ENCODE measurements around the gene KCNJ15.

Gene KCNJ15

DNA sequence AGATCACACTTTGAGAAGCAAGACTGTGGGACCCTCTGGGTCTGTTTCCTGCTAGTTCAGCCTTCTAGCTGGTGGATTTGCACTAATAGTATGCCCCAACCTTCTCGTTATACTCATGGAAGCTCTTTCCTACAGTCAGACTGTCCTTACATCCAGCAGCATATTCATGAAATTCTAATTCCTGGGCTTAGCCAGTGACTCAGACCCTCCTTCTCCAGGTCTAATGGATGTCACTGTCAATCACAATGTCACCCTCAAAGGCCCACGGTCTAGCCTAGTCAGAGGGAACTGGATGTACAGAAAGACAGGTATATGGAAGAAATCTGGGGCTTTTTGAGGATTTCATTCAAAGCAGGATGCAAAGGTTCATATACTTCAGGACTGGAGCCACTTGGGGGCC, 72.4 kb downstream of the KCNJ15 start:
- no peak for DNase-seq

DNA sequence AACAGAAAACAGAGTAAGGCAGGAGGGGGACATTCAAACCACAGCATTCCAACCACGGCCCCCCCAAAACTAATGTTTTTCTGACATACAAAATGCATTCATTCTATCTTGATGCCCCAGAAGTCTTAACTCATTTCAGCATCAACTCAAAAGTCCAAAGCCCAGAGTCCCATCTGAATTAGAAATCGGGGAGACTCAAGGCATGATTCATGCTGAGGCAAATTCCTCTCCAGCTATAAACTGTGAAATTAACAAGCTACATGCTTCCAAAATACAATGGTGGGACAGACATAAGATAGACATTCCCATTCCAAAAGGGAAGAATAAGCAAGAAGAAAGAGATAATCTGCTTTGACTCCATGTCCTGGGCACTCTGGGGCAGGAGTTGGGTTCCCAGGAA, 73.9 kb downstream of the KCNJ15 start:
- DNase-seq = no peak

DNA sequence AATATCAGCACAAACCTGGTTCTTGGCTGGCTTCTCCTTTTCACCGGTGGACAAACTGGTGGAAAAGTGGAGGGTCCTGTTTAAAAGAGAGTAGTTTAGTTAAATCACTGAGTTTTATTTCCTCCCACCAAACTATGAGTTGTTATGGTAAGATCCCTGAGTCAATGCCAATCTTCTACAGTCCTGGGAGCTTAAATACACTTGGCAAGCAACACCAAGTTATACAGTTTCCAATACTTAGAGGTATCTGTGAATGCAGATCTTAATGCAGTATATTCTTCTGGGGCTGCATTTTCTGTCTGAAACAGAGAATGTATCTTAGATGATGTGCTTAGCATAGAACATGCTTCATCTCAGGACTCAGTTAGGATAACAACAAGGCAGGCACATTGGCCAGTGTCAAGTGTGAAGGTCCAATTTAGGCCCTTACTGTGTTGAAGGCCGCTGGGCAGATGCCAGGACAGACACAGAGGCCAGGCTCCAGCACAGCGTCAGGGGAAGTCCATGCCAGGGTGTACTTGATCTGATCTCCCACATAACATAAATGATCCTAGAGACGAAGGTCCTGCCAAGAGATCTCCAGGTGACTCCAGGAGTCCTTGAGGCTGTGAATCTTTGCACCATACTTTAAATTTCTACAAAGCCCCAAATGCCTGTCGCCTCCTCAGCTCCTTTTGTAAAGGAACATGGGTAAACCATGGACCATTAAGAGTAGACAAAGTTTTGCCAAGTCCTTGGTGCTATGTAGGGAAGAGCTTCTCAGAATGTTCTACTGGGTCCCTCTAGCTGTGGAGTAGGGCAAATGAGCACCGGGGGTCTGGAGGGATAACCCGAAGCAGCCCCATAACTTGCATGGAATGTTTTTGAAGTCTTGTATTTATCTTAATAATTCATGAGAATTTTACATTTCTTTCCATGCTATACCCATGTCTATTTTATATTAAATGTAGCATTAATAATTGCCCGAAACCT, 76.8 kb downstream of the KCNJ15 start:
- DNase-seq = no peak

DNA sequence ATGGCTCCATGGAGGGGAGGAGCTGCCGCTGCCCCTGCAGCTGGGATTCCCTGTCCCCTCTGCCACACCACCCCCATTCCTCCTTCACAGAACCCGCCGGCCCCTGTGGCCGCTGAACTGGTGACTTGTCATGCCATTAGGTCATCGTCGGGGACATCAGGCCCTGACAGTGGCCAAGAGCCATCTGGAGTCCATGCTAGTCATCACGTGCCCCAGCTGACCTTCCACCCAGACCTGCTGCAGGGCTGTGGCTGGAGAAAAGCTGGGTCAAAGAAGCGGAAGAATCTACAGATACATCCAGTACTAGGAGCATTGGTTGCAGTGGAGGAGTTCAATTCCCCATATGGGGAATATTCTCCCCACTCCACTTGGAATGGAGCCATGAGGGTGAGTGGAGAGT, 78.1 kb downstream of the KCNJ15 start:
- DNase-seq = no peak

DNA sequence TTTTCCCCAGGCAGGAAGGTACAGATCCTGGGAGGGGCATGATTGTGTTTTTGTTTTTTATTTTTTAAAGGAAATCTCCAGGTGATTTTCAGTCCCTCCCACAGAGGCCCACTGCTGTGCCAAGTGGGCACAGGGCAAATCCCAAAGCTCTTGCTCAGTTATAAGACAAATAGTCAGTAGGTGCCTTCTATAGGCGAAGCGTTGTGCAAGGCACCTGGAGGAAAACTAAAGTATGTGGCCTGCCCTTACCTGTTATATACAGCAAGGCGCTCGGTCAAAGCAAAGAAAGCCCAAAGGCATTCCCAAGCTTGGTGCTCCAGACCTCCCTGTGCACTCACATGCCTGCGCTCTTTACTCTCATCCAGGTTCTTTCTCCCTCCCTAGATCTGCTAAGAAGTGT, 81.0 kb downstream of the KCNJ15 start:
- DNase-seq = no peak

DNA sequence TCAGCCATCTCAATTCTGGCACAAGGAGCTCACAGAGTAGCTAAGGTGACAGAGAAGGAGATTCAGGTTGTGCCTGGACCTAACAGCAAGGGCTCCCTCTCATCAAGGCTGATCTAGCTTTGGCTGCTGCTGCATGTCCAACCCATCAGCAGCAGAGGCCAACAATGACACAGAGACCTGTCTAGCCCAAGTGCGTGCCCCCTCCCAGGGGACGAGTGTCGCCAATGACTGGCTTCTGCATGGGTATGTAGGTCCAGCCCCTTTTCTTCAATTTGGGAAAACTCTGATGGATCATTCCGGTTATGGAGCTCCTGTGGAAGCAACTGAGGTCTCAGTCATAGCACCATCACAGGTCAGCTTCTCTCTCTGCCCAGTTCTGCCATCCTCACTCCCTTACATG, 83.3 kb downstream of the KCNJ15 start:
- no peak for DNase-seq

DNA sequence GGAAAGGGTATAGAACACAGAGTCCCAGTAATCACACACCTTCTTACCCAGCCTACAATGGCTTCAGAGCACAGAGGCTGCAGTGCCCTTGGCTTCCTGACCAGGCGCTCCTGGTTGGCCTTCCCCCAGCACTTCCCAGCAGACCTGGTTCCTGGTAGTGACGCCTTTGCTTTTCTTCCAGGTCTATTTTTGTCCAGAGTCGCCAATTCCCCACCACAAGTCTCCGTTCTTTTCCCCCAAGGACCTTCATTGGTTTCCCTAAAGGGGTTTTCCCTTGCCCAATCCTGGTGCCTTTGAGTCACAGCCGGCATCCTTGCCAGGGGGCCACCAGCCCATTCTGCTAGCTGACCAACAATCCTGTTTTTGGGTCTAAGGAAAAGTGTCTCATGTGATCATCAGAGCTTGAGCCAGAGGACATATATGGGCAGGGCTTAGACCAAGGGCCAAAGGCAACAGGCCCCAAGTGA, 84.8 kb downstream of the KCNJ15 start:
- DNase-seq = no peak

DNA sequence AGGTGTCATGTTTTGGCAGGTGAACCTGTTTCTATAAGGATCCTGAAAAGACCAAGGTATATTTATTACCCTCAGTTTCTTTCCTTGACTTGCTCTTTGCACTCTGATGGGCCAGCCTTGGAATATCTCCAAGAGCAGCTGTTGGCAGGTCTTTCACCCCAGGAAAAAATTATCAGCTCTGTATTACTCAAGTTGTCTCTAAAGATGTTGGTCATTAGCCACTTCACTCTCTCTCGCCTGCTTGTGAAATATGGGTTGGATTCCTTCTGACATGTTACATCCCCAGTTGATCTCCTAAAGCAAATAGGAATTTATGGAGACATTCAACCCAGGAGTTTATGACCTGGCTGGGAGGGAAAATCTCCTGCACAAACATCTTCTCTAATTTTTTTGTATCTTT, 85.9 kb downstream of the KCNJ15 start:
- DNase-seq = no peak

DNA sequence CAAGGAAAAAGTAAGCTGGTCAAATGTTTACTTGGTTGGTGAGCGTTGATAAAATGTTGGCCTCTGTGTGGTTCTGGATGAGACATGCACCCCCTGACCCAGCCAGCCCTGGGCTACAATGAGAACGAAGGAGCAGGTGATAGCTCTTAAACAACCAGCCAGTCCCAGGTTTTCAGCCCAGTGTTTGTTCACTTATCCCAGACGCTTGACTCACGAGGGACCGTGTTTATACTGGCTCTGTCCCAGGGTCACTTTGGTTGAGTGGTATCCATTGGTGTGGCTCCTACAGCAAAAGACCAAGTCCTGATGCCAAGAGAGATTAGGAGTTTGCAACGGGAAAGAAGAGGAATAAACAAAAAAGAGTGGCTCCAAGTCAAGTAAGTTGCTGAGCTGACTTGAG, 86.9 kb downstream of the KCNJ15 start:
- DNase-seq = no peak

DNA sequence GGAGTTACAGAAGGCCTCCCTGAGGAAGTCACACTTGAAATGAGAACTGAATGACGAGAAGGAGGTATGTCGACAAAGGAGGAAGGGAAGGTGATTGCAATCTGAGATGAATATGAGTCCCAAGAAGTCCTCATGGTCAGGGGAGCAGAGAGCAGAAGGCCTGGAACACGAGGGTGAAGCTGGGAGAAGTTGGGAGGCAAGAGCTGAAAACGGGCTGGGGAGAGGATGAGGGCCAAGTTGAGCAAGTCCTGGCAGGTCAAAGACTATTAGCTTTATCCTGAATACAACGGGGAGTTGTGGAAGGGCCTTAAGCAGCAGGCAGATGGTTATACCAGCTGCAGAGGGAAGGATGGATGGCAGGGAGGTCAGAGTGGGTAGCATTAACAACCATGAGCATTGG, 89.5 kb downstream of the KCNJ15 start:
- peak; percentile 88 to 96 for DNase-seq

DNA sequence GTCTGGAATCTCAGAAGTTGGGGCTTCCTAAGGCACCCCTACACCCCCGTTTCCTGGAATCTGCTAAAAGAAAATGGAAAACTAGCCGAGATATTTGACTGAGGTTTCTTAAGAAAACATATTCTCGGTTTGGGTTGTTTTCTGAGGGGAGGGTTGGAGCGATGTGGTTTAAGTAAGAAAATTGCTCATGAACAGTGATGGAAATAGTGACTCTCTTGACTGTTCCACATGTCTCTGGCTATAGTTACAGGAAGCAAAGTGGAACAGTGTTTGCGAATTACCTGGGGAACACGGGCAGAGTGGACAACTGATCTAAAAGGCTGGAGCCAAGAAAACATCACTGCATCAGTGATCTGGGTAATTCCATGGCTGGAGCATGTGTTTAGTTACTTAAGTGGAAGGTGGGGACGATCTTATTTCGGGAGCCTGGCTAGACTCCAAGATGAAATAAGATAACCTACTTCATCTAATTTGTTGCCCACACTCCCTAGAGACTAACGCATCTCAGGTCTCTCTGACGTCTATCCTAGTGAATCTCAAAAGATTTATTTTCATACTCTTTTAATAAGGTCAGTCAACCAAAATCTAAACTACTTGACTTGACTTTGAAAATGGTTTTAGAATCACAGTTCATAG, 92.4 kb downstream of the KCNJ15 start:
- DNase-seq = peak; percentile 89 to 98

DNA sequence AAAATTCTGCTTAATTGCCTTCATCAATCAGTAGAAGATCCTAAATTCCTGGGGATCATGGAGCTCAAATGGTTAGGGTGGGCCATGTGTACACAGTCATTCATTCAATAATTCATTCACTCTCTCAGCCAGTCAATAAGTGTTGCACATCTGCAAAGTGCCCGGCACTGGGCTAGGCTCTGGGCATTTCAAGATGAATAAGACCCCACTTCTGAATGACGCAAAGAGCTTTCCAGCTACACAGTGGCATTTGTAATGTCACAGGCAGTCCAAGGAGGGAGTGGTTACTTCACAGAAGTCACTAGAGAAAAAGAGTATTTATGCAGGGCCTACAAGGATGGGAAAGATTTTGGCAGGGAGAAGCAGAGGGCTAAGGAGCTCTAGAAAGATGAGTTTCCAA, 93.2 kb downstream of the KCNJ15 start:
- DNase-seq = no peak

DNA sequence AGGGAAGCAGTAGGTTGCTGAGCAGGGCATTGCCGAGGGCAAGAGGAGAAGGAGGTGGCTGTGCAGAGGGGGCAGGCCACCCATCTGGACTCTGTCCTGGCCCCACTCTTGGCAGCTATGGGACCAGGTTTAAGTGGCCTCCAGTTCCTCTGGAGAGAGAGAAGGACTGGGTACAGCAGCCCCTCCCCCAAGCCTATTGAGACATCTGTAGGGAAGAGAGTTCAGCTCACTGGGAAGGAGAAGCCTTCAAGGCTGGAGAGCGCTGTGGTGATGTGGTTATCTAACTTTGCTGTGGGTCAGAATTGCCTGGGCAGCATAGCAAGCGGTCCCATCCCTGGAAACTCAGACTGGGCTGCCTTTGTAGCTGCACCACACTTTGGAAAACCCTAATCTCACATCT, 93.9 kb downstream of the KCNJ15 start:
- DNase-seq = peak in 1 of 2 experiments; percentile 31

DNA sequence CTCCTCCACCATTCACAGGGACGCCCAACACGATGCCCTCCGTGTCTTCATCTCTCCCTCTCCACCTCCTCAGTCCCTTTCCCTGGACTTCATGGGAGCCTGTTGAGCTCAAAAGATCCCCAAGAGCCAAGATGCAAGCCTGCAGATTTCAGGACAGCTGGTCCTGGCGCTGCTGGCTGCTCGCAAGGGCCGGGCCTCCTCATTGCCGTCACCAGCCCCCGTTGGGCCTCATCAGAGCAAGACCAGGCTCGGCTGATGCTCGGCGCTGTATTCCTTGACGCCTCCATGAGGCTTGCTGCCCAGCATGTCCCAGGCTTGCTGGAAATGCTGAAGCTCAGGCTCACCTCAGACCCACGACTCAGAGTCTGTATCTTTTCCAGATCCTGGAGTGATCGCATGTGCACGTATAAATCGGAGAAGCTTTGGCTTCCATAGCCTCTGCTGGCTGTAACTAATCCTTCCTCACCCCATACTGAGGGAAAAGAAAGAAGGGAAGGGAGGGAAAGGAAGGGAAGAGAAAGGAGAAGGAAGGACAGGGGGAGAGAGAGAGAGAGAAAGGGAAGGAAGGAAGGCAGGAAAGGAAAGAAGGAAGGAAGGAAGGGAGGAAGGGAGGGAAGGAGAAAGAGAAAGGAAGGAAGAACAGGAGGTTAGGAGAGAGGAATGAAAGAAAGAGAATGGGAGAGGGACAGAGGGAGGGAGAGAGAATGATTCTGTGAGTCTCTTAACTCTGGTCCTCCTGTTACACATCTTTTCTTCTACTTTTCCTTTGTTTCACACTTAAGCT, 94.6 kb downstream of the KCNJ15 start:
- DNase-seq = peak in 1 of 2 experiments; percentile 29

DNA sequence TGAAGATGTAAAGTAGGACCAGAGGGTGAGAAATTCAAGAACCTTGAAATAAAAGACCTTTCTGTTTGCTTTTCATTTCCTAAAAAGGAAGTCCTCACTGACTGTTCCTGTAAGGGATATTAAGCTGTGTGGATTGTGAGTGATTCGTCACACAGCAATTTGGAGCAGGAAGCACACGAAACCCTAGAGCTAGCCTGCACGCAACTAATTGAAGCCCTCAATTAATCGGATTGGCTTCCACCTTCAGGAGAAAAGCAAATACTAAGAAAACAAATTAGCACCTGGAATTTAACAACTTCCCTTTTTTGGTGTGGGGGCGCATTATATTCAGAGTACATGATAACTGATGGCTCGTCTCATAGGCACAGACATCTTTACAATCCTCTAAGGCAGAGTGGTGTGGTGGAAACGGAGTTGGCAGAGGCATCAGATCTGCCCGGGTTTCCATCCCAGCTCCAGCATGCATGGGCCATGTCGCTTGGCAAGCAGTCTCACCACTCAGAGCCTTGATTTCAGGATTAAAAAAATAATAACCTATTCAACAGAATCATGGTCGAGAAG, 95.2 kb downstream of the KCNJ15 start:
- no peak for DNase-seq

DNA sequence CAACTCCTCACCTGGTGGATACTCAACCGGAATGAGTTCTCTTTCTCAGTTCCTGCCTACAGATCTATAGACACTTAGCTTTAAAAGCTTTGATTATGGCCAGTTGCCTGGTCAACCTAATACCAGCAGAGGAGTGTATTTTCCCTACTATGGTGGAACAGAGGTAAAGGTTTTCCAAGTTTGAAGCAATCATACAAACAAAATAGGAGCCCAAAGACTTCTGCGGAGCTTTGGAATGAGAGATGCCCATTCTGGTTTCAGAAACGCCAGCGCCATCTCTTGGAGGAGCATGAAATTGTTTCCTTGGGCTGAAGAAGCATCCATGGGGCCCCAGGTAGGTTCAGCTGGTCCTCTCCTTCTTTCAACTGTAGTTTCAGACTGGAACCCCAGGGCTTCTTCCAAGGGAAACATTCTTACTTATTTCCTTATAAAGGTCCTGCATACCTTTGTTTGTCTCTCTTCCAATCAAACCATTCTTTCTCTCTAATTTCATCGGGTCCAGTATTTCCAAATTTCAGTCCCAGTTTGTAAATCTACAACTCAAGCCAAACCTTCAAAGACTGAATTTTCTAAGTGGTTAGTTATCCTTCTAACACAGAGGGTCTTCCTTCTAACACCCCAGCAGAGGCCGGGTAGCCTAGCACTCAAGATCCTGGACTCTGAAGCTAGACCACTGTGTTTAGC, 95.9 kb downstream of the KCNJ15 start:
- peak; percentile 67 to 68 for DNase-seq

DNA sequence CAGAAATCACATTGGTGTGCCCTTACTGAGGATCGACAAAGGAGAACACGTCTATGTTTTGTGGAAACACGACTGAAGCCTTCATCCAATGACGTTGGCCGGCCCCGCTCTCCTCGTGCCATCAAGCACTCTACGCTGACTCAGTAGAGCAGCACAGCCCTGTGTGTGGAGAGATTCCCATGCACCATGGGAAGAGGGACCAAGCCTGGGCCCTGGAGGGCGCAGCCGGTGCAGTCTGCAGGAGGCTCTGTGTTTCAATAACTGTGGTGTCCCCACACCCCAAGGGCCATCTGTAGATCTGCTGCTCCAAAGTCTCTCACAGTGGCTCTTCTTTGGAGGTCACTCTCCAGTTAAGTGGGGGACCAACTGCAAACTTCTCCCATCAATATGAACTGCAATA, 97.4 kb downstream of the KCNJ15 start:
- no peak for DNase-seq

DNA sequence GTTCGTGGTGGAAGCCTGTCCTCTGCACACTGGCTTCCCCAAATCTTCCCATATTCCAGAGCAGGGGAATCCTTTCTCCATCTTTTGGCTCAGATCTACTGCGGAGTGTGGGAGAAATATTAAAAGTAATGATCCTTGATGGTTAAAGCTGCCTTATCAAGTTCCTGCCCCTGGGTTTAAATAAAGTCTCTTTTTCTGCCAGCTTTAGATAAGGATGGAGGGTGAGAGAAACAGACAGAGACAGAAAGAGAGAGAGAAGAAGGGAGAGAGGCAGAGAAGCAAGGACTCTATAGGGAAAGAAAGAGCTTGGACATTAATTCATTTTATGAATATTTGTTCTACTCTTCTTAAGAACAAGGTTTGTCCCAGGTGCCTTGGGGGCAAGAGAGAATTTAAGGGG, 98.0 kb downstream of the KCNJ15 start:
- DNase-seq = no peak

DNA sequence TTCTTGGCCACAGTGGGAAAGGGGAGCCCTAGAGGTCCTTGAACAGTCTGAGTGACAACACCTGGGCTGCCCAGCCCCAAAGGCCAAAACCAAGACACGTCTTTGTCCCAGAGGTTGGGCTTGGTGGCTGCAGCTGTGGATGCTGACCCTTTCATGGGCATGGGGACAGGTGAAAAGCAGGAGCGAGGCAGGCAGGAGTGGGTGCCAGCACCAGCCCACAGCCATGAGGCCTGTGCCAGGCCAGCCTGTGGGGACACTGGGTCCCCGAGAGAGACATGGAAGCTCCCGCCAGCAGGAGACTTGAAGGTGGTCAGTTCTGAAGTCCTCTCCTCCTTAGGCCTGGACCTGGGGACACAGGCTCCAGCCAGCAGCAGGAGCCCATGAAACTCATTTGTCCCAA, 98.6 kb downstream of the KCNJ15 start:
- no peak for DNase-seq

DNA sequence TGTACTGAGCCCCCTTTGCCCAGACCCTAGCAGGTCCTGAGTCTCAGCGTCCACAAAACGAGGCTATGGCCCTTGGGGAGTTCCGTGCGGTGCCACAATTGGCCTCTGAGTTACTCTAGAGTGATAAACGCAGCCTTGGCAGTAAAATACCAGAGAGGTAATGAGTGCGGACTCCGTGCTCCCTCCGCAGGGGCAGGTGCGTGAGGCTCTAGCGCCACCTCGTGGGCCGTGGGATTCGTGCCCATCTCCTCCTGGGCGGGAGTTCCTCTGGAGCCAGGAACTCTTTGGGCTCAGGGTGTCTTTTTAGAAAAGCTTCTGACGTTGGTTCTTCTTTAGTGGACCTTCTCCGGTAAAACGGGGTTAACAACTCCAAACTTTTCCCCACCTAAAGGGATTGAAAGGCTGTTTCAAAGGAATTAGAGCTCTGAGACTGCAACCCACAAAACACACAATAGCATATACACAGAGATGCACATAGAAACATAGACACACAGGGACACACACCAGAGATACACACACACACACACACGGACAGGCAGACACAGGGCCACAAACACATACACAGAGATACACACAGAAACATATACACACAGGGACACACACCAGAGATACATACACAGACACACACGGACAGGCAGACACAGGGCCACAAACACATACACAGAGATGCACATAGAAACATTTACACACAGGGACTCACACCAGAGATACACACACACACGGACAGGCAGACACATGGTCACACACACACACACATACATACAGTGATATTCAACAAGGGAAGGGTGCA, 99.4 kb downstream of the KCNJ15 start:
- DNase-seq = peak; percentile 47 to 78

All from NCI-H524 (cell line).